Lung (tissue), 12 donors: ENCODE results near the gene LZTS2. TPM values are rescaled to one million over a fixed set of nuclear protein-coding genes. Genes with fewer than 3 reads are reported as not detected.

Source experiments
- ATAC-seq: fragments of 200-7000 bp; cut with Tn5 transposase; one replicate; pipeline ENCODE4 v1.9.1; 2020; ENCODE audit warnings: moderate number of reproducible peaks; ENCODE audit not compliant: insufficient read depth, low FRiP score
- DNase-seq, 3 donors: peaks; one replicate each; pipeline ENCODE4 v3.0.0-alpha.2; 2013 to 2017
- H3K27ac ChIP-seq, 2 donors: one replicate each; pipeline ENCODE4 v1.5.1; 2013; ENCODE audit warnings: mild to moderate bottlenecking in 2 of 2, moderate library complexity in 2 of 2, control low read depth in 1 of 2, inconsistent platforms in 1 of 2, low read depth in 1 of 2, low read length in 1 of 2
- H3K27me3 ChIP-seq, 3 donors: one replicate each; pipeline ENCODE4 v1.5.1; 2013; ENCODE audit warnings: low read length in 2 of 3; ENCODE audit not compliant: control insufficient read depth in 3 of 3, insufficient read depth in 3 of 3
- H3K36me3 ChIP-seq, 4 donors: one replicate each; pipeline ENCODE4 v1.5.1; 2013; ENCODE audit warnings: low read length in 4 of 4, mild to moderate bottlenecking in 1 of 4, moderate library complexity in 1 of 4; ENCODE audit not compliant: control insufficient read depth in 4 of 4, insufficient read depth in 4 of 4
- H3K4me1 ChIP-seq, 5 donors: one replicate each; pipeline ENCODE4 v1.5.1; 2013; ENCODE audit warnings: low read length in 5 of 5, mild to moderate bottlenecking in 2 of 5, moderate library complexity in 1 of 5; ENCODE audit not compliant: control insufficient read depth in 5 of 5, insufficient read depth in 5 of 5
- H3K4me3 ChIP-seq: one replicate; pipeline ENCODE4 v1.5.1; 2013; ENCODE audit warnings: mild to moderate bottlenecking, control low read depth, moderate library complexity
- H3K9ac ChIP-seq, 2 donors: one replicate each; pipeline ENCODE4 v1.5.1; 2013; ENCODE audit warnings: low read length in 2 of 2, control low read depth in 1 of 2; ENCODE audit not compliant: insufficient read depth in 1 of 2
- H3K9me3 ChIP-seq, 4 donors: one replicate each; pipeline ENCODE4 v1.5.1; 2013; ENCODE audit warnings: low read length in 3 of 4, mild to moderate bottlenecking in 1 of 4, moderate library complexity in 1 of 4; ENCODE audit not compliant: control insufficient read depth in 4 of 4, insufficient read depth in 3 of 4
- CTCF ChIP-seq: IDR thresholded peaks from 2 replicates; pipeline ENCODE4 v1.5.1; 2012; ENCODE audit warnings: mild to moderate bottlenecking; ENCODE audit errors: control extremely low read depth, extremely low read depth
- WGBS, 2 donors: extraction: QIAGEN DNeasy Blood & Tissue Kit; methylation state at CpG; one replicate each; pipeline ENCODE4 v1.1.7; 2013; 5-methylcytosine and 5-hydroxymethylcytosine counted together
- polyA plus RNA-seq, 2 donors: library from polyadenylated mRNA; stranded (reverse); fragments of 200-250 nt; gene quantifications; one replicate each; pipeline ENCODE4 v1.2.1, GENCODE V29; 2013
- total RNA-seq, 2 donors: library from RNA; depleted of rRNA in 1 of 2; stranded (reverse); fragments of >200 nt in 1 of 2; gene quantifications; one replicate each; pipeline ENCODE4 v1.2.1, GENCODE V29; 2014 to 2021
- donor health status: control.
- donor health status: control.
- donor health status: Bipolar disorder and iron deficiency.
- donor health status: healthy.
- donor health status: DM: yes; HTN: yes; CAD: no.

LZTS2 gene
- total and polyA plus RNA-seq, 4 donors: 44.5 to 76.8 (median 55.6) TPM

- peaks cover 7 to 21% (median 10%) of the 10 kb centered on the region in 5 donors for H3K4me1 ChIP-seq
- DNase-seq (no peak), ATAC-seq (no peak)
- TF ChIP-seq CTCF: no peak
- WGBS, 2 donors: 83 to 92% methylated on average over 13 of the region's 13 CpGs
- H3K9me3 ChIP-seq: no peaks in the 10 kb centered on the region
- no peak overlapping the region for H3K9ac ChIP-seq
- no peaks in the 10 kb centered on the region for H3K27me3 ChIP-seq
- no peak overlapping the region for H3K4me3 ChIP-seq
- H3K27ac ChIP-seq: no peak overlapping the region
- peaks cover 3 to 33% (median 28%) of the 10 kb centered on the region in 4 donors for H3K36me3 ChIP-seq
These were observed 15.5 kb upstream of the LZTS2 start for GRCh38 chr10:100983868-100984671.

GRCh38 chr10:100984672-100985177 is 14.9 kb upstream of the LZTS2 start:
- H3K36me3 ChIP-seq: peaks cover 3 to 35% (median 30%) of the 10 kb centered on the region in 4 donors
- DNase-seq: no peak

GRCh38 chr10:100985336-100985735 is 14.3 kb upstream of the LZTS2 start:
- Histone ChIP-seq H3K4me3 (no peak overlapping the region), H3K4me1 (peaks cover 7 to 21% (median 10%) of the 10 kb centered on the region in 5 donors), H3K36me3 (peaks cover 3 to 33% (median 26%) of the 10 kb centered on the region in 4 donors), H3K27ac (no peak overlapping the region), H3K27me3 (no peaks in the 10 kb centered on the region), H3K9ac (no peak overlapping the region), H3K9me3 (no peaks in the 10 kb centered on the region)
- DNase-seq: no peak
- 69 to 85% methylated on average over 5 of the region's 5 CpGs for WGBS, 2 donors
- TF ChIP-seq CTCF: no peak
- no peak for ATAC-seq

More at GRCh38 chr10:100984672-100985177, 14.9 kb upstream of the LZTS2 start:
- Histone ChIP-seq H3K9ac (no peak overlapping the region), H3K4me1 (peaks cover 7 to 21% (median 10%) of the 10 kb centered on the region in 5 donors), H3K27ac (no peak overlapping the region), H3K27me3 (no peaks in the 10 kb centered on the region), H3K9me3 (no peaks in the 10 kb centered on the region), H3K4me3 (no peak overlapping the region)
- no peak for TF ChIP-seq CTCF
- ATAC-seq: no peak
- WGBS, 2 donors: 76 to 81% methylated on average over 2 of the region's 2 CpGs
